CD4-positive, alpha-beta T cell treated with Interleukin-17A for 1 hour (primary cell): Measurements from ENCODE around the gene FRMPD4.

Experiments used
- DNase-seq: peaks from one replicate; pipeline ENCODE4 v3.0.0-alpha.2; 2020

Gene FRMPD4

GRCh38 chrX:12563121-12563520 lies 424.8 kb downstream of the FRMPD4 start:
- no peak for DNase-seq

GRCh38 chrX:12564221-12564620 lies 425.9 kb downstream of the FRMPD4 start:
- no peak for DNase-seq

- no peak for DNase-seq
Observed at GRCh38 chrX:12567857-12568256, 429.6 kb downstream of the FRMPD4 start.

GRCh38 chrX:12570859-12571501 lies 432.7 kb downstream of the FRMPD4 start:
- DNase-seq, result no peak

DNA sequence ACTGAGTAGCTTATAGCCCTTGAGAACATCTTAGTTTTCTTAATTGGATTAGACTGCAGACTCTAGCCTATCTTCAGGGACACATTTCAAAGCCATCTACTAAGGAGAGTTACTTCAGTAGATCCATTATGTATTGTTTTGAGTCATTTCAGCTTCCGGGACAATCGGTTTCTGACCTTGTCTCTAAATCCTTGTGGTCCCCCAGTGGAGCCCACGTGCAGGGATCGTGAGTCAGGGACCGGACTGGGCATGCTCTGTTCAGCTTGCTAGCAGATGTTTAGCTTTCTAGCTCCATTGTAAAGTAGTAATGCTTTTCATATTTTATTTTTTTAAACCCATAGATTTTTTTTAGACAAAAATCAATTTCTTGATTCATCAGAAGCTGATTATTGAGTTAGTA lies 441.0 kb downstream of the FRMPD4 start:
- DNase-seq, result no peak

DNA sequence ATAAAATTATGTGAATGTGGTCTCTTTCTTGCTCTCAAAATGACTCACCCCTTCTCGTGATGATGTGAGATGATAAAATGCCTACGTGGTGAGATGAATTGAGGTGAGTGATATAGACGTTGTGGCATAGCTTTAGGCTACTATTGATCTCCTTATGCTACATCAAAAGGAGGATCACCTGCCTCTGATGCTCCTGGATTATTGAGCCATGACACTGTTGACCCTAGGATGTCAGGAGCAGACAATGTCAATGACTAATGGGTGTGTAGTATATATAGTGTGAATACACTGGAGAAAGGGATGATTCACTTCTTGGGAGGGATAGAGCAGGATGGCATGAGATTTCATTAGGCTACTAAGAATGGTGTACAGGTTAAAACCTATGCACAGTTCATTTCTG lies 442.3 kb downstream of the FRMPD4 start:
- DNase-seq, result no peak

DNA sequence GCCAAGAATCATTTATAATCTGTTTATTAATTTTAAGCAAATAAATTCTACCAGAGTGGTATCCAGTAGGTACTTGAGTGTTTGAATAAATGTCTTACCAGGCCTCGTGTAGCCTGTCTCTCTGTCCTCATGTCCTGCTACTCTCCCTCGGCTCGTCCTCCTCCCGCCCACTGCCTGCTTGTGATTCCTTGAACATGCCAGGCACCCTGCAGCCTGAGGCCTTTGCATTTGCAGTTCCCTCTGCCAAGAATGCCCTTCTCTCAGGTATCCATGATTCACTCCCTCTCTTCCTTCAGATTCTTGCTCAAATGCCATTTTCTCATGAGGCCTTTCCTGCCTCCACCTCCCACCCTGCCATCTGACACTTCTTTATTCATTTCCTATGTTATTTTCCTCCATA lies 443.3 kb downstream of the FRMPD4 start:
- DNase-seq, result no peak

DNA sequence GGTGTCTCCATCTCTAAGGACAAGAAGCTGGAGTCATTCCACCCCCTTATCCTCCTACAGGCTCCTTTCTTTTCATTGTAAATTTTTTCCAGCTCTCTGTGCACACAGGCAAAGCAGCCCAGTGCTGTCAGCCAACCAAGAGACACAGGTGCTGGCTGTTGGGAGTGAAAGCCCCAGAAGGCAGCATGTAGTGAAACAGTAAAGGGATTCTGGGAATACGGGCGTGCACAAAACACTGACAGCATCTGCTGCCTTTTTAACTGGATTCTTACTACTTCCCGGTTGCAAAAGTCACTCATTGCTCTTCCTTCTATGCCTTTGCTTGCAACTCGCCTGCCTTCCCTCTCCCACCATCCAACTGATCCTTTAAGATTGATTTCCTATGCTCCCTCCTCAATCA lies 444.4 kb downstream of the FRMPD4 start:
- no peak for DNase-seq

DNA sequence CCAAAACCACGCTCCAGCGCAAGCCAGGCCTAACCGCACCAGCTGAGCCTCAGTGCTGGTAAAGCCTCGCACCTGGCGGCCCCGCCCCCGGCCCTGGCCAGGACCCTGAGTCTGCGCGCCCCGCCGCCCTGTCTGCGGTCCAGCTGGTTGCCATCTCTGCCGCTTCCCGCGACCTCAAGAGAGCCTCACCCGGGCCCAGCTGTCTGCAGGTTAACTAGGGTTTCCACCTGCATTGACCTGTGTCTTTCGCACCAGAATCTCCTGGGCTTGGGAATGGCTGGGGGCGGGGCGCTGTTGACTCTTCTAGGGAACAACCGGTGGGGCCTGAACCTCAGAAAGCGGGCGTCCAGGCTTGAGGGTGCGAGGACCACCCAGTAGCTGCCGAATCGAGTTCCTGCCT lies 445.3 kb downstream of the FRMPD4 start:
- no peak for DNase-seq

GRCh38 chrX:12595720-12596119 lies 457.4 kb downstream of the FRMPD4 start:
- DNase-seq, result no peak

DNA sequence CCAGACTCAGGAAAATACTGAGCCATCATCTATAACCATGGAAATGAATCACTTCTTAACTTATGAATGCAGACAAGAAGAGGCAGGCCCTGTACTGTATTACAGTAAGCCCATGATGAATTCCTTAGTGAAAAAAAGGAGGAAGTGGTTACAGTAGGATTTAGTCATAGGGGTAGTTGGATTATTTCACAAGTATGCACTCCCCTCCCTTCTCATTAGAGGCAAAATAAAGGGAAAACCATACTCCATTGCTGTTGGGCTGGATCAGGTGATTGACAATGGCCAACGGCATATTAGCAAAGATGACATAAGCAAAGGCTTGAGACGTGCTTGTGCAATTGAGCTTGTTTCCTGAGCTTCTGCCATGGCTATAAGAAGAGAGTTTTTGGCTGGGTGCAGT lies 471.8 kb downstream of the FRMPD4 start:
- DNase-seq, result no peak

GRCh38 chrX:12611471-12611870 lies 473.2 kb downstream of the FRMPD4 start:
- no peak for DNase-seq

DNA sequence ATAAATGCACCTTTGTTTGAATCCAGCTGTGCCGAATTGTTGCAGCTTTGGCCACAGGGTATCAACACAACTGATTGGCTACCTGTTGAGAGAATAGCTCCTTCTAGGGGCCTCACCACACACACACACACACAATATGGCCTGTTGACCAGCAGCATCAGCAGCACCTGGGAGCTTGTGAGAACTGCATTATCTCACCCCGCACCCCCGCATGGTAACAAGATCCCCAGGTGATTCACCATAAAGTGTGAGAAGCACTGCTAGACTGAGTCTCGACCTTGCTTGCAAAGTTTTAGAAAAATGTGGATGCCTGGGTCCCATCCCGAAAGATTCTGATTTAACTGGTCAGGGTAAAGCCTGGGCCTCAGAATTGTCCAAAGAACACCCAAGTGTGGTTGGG lies 476.0 kb downstream of the FRMPD4 start:
- no peak for DNase-seq

DNA sequence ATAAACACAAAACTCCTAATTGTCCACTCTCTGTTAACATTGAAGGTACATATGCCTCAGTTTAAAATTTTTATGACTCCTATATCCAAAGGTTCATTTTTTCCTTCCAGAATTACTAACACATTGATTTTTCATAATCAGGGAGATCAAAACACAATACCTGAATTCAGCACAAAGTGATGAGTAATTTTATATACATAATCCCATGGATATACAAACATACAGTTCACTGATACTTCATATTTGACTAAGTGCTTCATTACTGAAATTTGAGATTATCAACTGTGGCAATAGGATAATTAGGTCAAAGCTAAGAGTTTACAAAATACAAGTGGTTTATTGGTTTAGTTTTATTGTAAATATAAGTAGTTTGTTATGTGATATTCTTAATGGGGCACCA lies 476.8 kb downstream of the FRMPD4 start:
- DNase-seq, result no peak

DNA sequence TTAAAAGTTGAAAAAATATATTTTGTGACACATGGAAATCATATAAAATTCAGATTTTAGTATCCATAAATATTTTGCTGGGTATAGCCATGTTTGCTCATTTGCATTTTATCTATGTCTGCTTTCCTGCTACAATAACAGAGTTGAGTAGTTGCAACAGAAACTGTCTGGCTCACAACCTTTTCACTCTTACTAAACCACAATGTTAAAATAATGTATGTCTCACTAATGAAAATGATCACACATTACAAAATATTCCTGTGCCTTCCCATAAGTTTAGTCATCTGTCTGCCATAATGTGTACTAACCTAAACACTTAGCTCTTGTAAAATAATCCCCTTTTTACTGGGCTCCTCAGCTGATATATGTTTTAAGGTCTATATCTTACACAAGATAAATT lies 479.0 kb downstream of the FRMPD4 start:
- DNase-seq, result no peak

GRCh38 chrX:12647230-12647629 lies 509.0 kb downstream of the FRMPD4 start:
- DNase-seq, result no peak

- DNase-seq, result no peak
Observed at GRCh38 chrX:12648995-12649394, 510.7 kb downstream of the FRMPD4 start.

- no peak for DNase-seq
Observed at GRCh38 chrX:12657433-12657832, 519.2 kb downstream of the FRMPD4 start.

DNA sequence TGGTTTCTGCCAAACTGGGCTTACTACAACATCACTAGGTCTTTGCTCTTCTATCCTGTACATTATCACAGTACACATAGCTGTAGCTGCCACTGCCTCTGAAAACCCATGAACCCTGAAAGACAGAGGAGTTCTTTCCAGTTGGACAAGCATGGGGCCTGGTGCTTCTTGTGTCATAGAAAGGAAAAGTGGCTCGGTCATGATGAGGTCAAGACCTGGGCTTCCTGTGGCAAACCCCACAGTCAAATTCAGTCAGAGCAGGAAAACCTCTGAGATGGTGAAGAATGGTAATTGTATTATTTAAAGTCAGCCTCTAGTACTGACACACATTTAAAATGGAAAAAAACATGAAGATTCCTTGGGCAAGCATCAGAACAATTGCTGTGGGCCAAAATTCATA lies 519.6 kb downstream of the FRMPD4 start:
- DNase-seq, result no peak

DNA sequence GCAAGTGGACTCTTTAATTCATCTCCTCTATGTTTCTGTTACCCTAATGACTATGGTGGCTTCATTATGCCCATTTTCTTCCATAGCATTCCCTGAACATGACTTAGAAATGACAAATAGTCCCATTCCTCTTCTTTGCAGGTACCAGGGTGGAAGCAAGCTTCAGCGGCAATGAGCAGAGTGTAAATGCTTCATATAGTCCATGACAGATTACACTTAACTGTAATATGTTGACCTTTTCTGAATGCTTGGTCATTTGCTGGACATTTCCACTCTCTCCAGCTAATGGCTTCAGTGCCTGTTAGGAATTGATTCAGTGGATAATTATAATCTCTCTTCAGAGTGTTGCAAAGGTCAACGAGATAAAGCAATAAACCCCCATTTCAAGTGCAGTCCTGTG lies 523.2 kb downstream of the FRMPD4 start:
- DNase-seq, result no peak

GRCh38 chrX:12672367-12673106 lies 534.3 kb downstream of the FRMPD4 start:
- no peak for DNase-seq

DNA sequence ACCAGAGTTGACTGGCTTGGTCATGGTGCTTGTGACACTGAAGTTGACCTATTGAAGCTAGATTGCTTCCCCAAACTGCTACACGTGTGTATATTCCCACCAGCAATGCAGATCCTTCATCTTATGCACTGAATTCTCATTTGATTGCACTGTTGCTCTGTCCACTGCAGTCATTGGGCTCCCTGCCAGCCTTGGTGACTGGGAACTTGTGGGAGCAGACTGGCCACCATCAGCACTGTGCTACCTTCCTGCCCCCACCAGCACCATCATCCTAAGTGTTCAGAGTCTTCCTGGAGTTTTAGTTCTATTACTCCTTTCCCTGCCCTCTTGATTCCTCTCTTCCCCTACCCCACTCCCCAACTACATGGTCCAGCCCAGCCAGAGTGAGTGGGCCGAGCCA lies 535.2 kb downstream of the FRMPD4 start:
- DNase-seq, result no peak

- DNase-seq, result no peak
Observed at GRCh38 chrX:12679522-12679921, 541.2 kb downstream of the FRMPD4 start.

- DNase-seq, result no peak
Observed at GRCh38 chrX:12681047-12681446, 542.8 kb downstream of the FRMPD4 start.

- DNase-seq, result no peak
Observed at GRCh38 chrX:12685541-12685940, 547.3 kb downstream of the FRMPD4 start.
